Activated T-helper 1 cell treated with anti-CD3 and anti-CD28 coated beads, Interleukin-2, amount 50 U/mL, for 16 hours (primary cell): ENCODE results near the gene PPP1R3G.

Source experiments
- DNase-seq, 2 donors: peaks; one replicate each; pipeline ENCODE4 v3.0.0-alpha.2; 2020; ENCODE audit warnings: low read depth in 1 of 2, low spot score in 1 of 2

The PPP1R3G gene

GRCh38 chr6:5093231-5094015 lies 8.3 kb downstream of the PPP1R3G start:
- DNase-seq: no peak

GRCh38 chr6:5094327-5094726 lies 9.2 kb downstream of the PPP1R3G start:
- DNase-seq: no peak

- no peak for DNase-seq
Observed at GRCh38 chr6:5095236-5095635, 10.1 kb downstream of the PPP1R3G start.

- no peak for DNase-seq
Observed at GRCh38 chr6:5096482-5096881, 11.3 kb downstream of the PPP1R3G start.

- no peak for DNase-seq
Observed at GRCh38 chr6:5098501-5099270, 13.5 kb downstream of the PPP1R3G start.

- no peak for DNase-seq
Observed at GRCh38 chr6:5099537-5099936, 14.4 kb downstream of the PPP1R3G start.

GRCh38 chr6:5100806-5101205 lies 15.7 kb downstream of the PPP1R3G start:
- DNase-seq: no peak

GRCh38 chr6:5102267-5102970 lies 17.3 kb downstream of the PPP1R3G start:
- DNase-seq: no peak

- DNase-seq: no peak
Observed at GRCh38 chr6:5103250-5103649, 18.1 kb downstream of the PPP1R3G start.

GRCh38 chr6:5104667-5105066 lies 19.5 kb downstream of the PPP1R3G start:
- DNase-seq: no peak

GRCh38 chr6:5105146-5105545 lies 20.0 kb downstream of the PPP1R3G start:
- DNase-seq: no peak

- no peak for DNase-seq
Observed at GRCh38 chr6:5107341-5107740, 22.2 kb downstream of the PPP1R3G start.

- no peak for DNase-seq
Observed at GRCh38 chr6:5108068-5108467, 22.9 kb downstream of the PPP1R3G start.

GRCh38 chr6:5108536-5109150 lies 23.5 kb downstream of the PPP1R3G start:
- no peak for DNase-seq

GRCh38 chr6:5109436-5109835 lies 24.3 kb downstream of the PPP1R3G start:
- DNase-seq: no peak

GRCh38 chr6:5110246-5110645 lies 25.1 kb downstream of the PPP1R3G start:
- no peak for DNase-seq

- no peak for DNase-seq
Observed at GRCh38 chr6:5111626-5112025, 26.5 kb downstream of the PPP1R3G start.

GRCh38 chr6:5112066-5112799 lies 27.1 kb downstream of the PPP1R3G start:
- no peak for DNase-seq

- DNase-seq: no peak
Observed at GRCh38 chr6:5113096-5113495, 28.0 kb downstream of the PPP1R3G start.

- DNase-seq: no peak
Observed at GRCh38 chr6:5115168-5115567, 30.0 kb downstream of the PPP1R3G start.
